Activated gamma-delta T cell treated with Interleukin-2 at 50 U/mL for 16 hours (primary cell): Measurements from ENCODE around the gene BCAS1.
"Not testable (repeated sequence)": the region's sequence is repeated elsewhere in the genome, so short reads cannot be mapped to it uniquely, and the experiment has no call there.

Experiments used
- DNase-seq: peaks from one replicate; pipeline ENCODE4 v3.0.0-alpha.2; 2020

Gene BCAS1

GRCh38 chr20:53981752-53982437, 88.5 kb downstream of the BCAS1 start:
- DNase-seq, result no peak

- no peak for DNase-seq
Observed at GRCh38 chr20:53981130-53981529, 89.3 kb downstream of the BCAS1 start.

- DNase-seq, result no peak
Observed at GRCh38 chr20:53980031-53980465, 90.3 kb downstream of the BCAS1 start.

- no peak for DNase-seq
Observed at GRCh38 chr20:53978497-53978896, 91.9 kb downstream of the BCAS1 start.

GRCh38 chr20:53977391-53977790, 93.0 kb downstream of the BCAS1 start:
- DNase-seq, result no peak

- no peak for DNase-seq
Observed at GRCh38 chr20:53975761-53976160, 94.6 kb downstream of the BCAS1 start.

GRCh38 chr20:53974785-53975555, 95.4 kb downstream of the BCAS1 start:
- DNase-seq, result no peak

- DNase-seq, result not testable (repeated sequence)
Observed at GRCh38 chr20:53973882-53974281, 96.5 kb downstream of the BCAS1 start.

- DNase-seq, result no peak
Observed at GRCh38 chr20:53972179-53972578, 98.2 kb downstream of the BCAS1 start.

- DNase-seq, result no peak
Observed at GRCh38 chr20:53971096-53971683, 99.2 kb downstream of the BCAS1 start.

- DNase-seq, result no peak
Observed at GRCh38 chr20:53970232-53970631, 100.2 kb downstream of the BCAS1 start.

GRCh38 chr20:53967527-53967926, 102.9 kb downstream of the BCAS1 start:
- DNase-seq, result no peak

GRCh38 chr20:53966774-53967398, 103.5 kb downstream of the BCAS1 start:
- no peak for DNase-seq

- DNase-seq, result no peak
Observed at GRCh38 chr20:53964501-53965253, 105.7 kb downstream of the BCAS1 start.

GRCh38 chr20:53964067-53964466, 106.3 kb downstream of the BCAS1 start:
- DNase-seq, result no peak

- no peak for DNase-seq
Observed at GRCh38 chr20:53963635-53964034, 106.8 kb downstream of the BCAS1 start.

- DNase-seq, result no peak
Observed at GRCh38 chr20:53962388-53962787, 108.0 kb downstream of the BCAS1 start.

- no peak for DNase-seq
Observed at GRCh38 chr20:53961527-53961926, 108.9 kb downstream of the BCAS1 start.

- no peak for DNase-seq
Observed at GRCh38 chr20:53960579-53961272, 109.7 kb downstream of the BCAS1 start.

- no peak for DNase-seq
Observed at GRCh38 chr20:53959911-53960578, 110.3 kb downstream of the BCAS1 start.

GRCh38 chr20:53958260-53958659, 112.1 kb downstream of the BCAS1 start:
- DNase-seq, result no peak
